H1 (cell line): ENCODE measurements around the gene LANCL2.

Source experiments
- BCL11A ChIP-seq, 2 experiments: IDR thresholded peaks; one replicate each; pipeline ENCODE4 v1.6.1; 2011; ENCODE audit warnings: low read depth in 2 of 2, low read length in 2 of 2, mild to moderate bottlenecking in 2 of 2
- EGR1 ChIP-seq: IDR thresholded peaks from 2 replicates; pipeline ENCODE4 v1.6.1; 2011; ENCODE audit warnings: low read depth, low read length, borderline replicate concordance
- EP300 ChIP-seq, 2 experiments: IDR thresholded peaks; 1 replicate in 1 of 2; 2 replicates in 1 of 2; pipeline ENCODE4 v1.6.1; 2011 to 2012; ENCODE audit warnings: low read depth in 2 of 2, low read length in 2 of 2, mild to moderate bottlenecking in 2 of 2, borderline replicate concordance in 1 of 2, inconsistent platforms in 1 of 2, moderate library complexity in 1 of 2
- HDAC2 ChIP-seq, 2 experiments: fragments of 300-600 bp in 1 of 2; sonication (generic) in 1 of 2; IDR thresholded peaks; 2 replicates each; pipeline ENCODE4 v1.6.1; 2011 to 2012; ENCODE audit warnings: low read depth in 2 of 2, low read length in 2 of 2, mild to moderate bottlenecking in 2 of 2, moderate library complexity in 2 of 2, borderline replicate concordance in 1 of 2, inconsistent platforms in 1 of 2
- NANOG ChIP-seq: IDR thresholded peaks from 2 replicates; pipeline ENCODE4 v1.6.1; 2011; ENCODE audit warnings: low read length, low read depth, mild to moderate bottlenecking, inconsistent platforms; ENCODE audit not compliant: insufficient read depth, poor library complexity, severe bottlenecking
- PHF8 ChIP-seq: fragments of 200-600 bp; sonication (generic); conservative IDR thresholded peaks from 2 replicates; pipeline ENCODE4 v1.7.1; 2012; ENCODE audit warnings: low read depth, mild to moderate bottlenecking, inconsistent platforms, low read length, moderate library complexity
- RFX5 ChIP-seq: IDR thresholded peaks from 2 replicates; pipeline ENCODE4 v1.6.1; 2011; ENCODE audit warnings: low read depth, low read length, improper control_type of control experiment, borderline replicate concordance
- SIN3A ChIP-seq, 2 experiments: IDR thresholded peaks in 1 of 2; conservative IDR thresholded peaks in 1 of 2; 2 replicates each; pipeline ENCODE4 v1.6.1; 2011 to 2012; ENCODE audit warnings: low read length in 2 of 2, improper control_type of control experiment in 1 of 2, low read depth in 1 of 2, mild to moderate bottlenecking in 1 of 2
- TAF1 ChIP-seq: IDR thresholded peaks from 2 replicates; pipeline ENCODE4 v1.6.1; 2011; ENCODE audit warnings: mild to moderate bottlenecking, low read depth, low read length
- TF ChIP-seq, protein P1 (sequence below): IDR thresholded peaks from 2 replicates; pipeline ENCODE4 v1.6.1; 2011; ENCODE audit warnings: low read depth, mild to moderate bottlenecking, low read length; ENCODE audit not compliant: insufficient read depth
- TF ChIP-seq, protein P2 (sequence below): IDR thresholded peaks from 2 replicates; pipeline ENCODE4 v1.6.1; 2012; ENCODE audit warnings: low read length, inconsistent platforms
- TF ChIP-seq, protein P3 (sequence below), 3 experiments: IDR thresholded peaks; 1 replicate in 2 of 3; 2 replicates in 1 of 3; pipeline versions ENCODE4 v1.5.1 to v1.6.1; 2011; ENCODE audit warnings: low read length in 3 of 3, mild to moderate bottlenecking in 3 of 3, inconsistent platforms in 2 of 3, low read depth in 1 of 3, moderate library complexity in 1 of 3; ENCODE audit not compliant: insufficient read depth in 1 of 3; ENCODE audit errors: control extremely low read depth in 1 of 3

DNA sequence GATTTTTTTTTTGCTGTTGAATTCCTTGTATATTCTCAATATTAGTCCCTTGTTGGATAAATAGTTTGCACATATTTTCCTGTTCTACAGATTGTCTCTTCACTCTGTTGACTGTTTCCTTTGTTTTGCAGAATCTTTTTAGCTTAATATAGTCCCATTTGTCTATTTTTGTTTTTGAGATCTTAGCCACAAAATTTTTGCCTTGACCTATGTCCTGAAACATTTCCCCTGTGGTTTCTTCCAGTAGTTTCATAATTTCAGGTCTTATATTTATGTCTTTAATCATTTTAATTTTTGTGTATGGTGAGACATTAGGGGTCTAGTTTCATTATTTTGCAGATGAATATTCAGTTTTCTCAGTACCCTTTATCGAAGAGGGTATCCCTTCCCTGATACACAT is 92.7 kb downstream of the LANCL2 start:
- TF ChIP-seq, protein P1, sequence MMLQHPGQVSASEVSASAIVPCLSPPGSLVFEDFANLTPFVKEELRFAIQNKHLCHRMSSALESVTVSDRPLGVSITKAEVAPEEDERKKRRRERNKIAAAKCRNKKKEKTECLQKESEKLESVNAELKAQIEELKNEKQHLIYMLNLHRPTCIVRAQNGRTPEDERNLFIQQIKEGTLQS: no peak
- TF ChIP-seq, protein P2, sequence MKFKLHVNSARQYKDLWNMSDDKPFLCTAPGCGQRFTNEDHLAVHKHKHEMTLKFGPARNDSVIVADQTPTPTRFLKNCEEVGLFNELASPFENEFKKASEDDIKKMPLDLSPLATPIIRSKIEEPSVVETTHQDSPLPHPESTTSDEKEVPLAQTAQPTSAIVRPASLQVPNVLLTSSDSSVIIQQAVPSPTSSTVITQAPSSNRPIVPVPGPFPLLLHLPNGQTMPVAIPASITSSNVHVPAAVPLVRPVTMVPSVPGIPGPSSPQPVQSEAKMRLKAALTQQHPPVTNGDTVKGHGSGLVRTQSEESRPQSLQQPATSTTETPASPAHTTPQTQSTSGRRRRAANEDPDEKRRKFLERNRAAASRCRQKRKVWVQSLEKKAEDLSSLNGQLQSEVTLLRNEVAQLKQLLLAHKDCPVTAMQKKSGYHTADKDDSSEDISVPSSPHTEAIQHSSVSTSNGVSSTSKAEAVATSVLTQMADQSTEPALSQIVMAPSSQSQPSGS: no peak
- TF ChIP-seq TAF1 (no peak), SIN3A (conservative IDR thresholded peaks at IDR 0.05 in 1 of 2, IDR thresholded peaks at IDR 0.05 in 1 of 2; ENCODE audit: low read depth in 1 of 2, low read length in 2 of 2) (no peak), EP300 (IDR thresholded peaks at IDR 0.05; ENCODE audit: borderline replicate concordance in 1 of 2, low read depth in 2 of 2, low read length in 2 of 2) (no peak), RFX5 (no peak), PHF8 (no peak), EGR1 (no peak), HDAC2 (IDR thresholded peaks at IDR 0.05; ENCODE audit: borderline replicate concordance in 1 of 2, low read depth in 2 of 2, low read length in 2 of 2) (no peak), NANOG (no peak), BCL11A (IDR thresholded peaks at IDR 0.05; ENCODE audit: low read depth in 2 of 2, low read length in 2 of 2) (no peak)
- TF ChIP-seq, protein P3, sequence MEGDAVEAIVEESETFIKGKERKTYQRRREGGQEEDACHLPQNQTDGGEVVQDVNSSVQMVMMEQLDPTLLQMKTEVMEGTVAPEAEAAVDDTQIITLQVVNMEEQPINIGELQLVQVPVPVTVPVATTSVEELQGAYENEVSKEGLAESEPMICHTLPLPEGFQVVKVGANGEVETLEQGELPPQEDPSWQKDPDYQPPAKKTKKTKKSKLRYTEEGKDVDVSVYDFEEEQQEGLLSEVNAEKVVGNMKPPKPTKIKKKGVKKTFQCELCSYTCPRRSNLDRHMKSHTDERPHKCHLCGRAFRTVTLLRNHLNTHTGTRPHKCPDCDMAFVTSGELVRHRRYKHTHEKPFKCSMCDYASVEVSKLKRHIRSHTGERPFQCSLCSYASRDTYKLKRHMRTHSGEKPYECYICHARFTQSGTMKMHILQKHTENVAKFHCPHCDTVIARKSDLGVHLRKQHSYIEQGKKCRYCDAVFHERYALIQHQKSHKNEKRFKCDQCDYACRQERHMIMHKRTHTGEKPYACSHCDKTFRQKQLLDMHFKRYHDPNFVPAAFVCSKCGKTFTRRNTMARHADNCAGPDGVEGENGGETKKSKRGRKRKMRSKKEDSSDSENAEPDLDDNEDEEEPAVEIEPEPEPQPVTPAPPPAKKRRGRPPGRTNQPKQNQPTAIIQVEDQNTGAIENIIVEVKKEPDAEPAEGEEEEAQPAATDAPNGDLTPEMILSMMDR (IDR thresholded peaks at IDR 0.05; ENCODE audit: control extremely low read depth in 1 of 3, insufficient read depth in 1 of 3, low read depth in 1 of 3, low read length in 3 of 3): no peak
